SK-N-SH (cell line): Measurements from ENCODE around the gene OR1E2.

Source experiments
- EP300 ChIP-seq, 2 experiments: IDR thresholded peaks; 2 replicates each; pipeline versions ENCODE4 v1.4.0 to v1.6.1; 2012; ENCODE audit warnings: borderline replicate concordance in 1 of 2, low read depth in 1 of 2, low read length in 1 of 2
- RAD21 ChIP-seq: IDR thresholded peaks from 2 replicates; pipeline ENCODE4 v1.6.1; 2012; ENCODE audit warnings: mild to moderate bottlenecking, low read length
- TF ChIP-seq, protein P1 (sequence below): IDR thresholded peaks from 2 replicates; pipeline ENCODE4 v1.6.1; 2012; ENCODE audit warnings: mild to moderate bottlenecking, low read depth, low read length, moderate library complexity
- TF ChIP-seq, protein P2 (sequence below): fragments of 200-600 bp; sonication (generic); IDR thresholded peaks from 2 replicates; pipeline ENCODE4 v1.6.1; 2017; ENCODE audit warnings: antibody characterized with exemption, mild to moderate bottlenecking, moderate library complexity

DNA sequence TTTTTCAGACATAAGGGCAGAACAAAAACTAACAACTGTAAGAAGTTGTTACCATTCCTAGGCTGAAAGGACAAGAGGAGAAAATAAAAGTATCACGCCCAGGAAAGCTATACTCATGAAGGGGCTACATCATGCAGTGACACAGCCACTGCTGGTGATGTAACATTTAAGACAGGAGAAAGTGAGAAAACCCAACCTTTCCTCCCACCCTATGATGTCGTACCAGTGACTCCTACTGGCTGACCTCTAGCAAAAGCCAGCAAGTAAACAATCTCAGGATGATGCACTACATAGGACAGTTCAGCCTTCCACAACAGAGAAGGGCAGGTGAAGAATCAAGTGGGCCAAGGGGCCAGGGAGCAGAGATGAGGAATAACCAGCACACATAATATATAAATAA lies 14.0 kb upstream of the OR1E2 start:
- no peak for TF ChIP-seq EP300 (IDR thresholded peaks at IDR 0.05; ENCODE audit: borderline replicate concordance in 1 of 2, low read depth in 1 of 2, low read length in 1 of 2)
- TF ChIP-seq, protein P1, sequence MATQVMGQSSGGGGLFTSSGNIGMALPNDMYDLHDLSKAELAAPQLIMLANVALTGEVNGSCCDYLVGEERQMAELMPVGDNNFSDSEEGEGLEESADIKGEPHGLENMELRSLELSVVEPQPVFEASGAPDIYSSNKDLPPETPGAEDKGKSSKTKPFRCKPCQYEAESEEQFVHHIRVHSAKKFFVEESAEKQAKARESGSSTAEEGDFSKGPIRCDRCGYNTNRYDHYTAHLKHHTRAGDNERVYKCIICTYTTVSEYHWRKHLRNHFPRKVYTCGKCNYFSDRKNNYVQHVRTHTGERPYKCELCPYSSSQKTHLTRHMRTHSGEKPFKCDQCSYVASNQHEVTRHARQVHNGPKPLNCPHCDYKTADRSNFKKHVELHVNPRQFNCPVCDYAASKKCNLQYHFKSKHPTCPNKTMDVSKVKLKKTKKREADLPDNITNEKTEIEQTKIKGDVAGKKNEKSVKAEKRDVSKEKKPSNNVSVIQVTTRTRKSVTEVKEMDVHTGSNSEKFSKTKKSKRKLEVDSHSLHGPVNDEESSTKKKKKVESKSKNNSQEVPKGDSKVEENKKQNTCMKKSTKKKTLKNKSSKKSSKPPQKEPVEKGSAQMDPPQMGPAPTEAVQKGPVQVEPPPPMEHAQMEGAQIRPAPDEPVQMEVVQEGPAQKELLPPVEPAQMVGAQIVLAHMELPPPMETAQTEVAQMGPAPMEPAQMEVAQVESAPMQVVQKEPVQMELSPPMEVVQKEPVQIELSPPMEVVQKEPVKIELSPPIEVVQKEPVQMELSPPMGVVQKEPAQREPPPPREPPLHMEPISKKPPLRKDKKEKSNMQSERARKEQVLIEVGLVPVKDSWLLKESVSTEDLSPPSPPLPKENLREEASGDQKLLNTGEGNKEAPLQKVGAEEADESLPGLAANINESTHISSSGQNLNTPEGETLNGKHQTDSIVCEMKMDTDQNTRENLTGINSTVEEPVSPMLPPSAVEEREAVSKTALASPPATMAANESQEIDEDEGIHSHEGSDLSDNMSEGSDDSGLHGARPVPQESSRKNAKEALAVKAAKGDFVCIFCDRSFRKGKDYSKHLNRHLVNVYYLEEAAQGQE: no peak
- TF ChIP-seq, protein P2, sequence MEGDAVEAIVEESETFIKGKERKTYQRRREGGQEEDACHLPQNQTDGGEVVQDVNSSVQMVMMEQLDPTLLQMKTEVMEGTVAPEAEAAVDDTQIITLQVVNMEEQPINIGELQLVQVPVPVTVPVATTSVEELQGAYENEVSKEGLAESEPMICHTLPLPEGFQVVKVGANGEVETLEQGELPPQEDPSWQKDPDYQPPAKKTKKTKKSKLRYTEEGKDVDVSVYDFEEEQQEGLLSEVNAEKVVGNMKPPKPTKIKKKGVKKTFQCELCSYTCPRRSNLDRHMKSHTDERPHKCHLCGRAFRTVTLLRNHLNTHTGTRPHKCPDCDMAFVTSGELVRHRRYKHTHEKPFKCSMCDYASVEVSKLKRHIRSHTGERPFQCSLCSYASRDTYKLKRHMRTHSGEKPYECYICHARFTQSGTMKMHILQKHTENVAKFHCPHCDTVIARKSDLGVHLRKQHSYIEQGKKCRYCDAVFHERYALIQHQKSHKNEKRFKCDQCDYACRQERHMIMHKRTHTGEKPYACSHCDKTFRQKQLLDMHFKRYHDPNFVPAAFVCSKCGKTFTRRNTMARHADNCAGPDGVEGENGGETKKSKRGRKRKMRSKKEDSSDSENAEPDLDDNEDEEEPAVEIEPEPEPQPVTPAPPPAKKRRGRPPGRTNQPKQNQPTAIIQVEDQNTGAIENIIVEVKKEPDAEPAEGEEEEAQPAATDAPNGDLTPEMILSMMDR: no peak
- peak; percentile 45; the same call in 1 of the 2 replicates for TF ChIP-seq RAD21
